Heart left ventricle (tissue), 16 donors: Measurements from ENCODE around the gene SOX18. TPM values are rescaled to one million over a fixed set of nuclear protein-coding genes. Genes with fewer than 3 reads are reported as not detected.

Source experiments
- ATAC-seq, 4 donors: fragments of 200-7000 bp; cut with Tn5 transposase; one replicate each; pipeline ENCODE4 v1.9.1; 2020 to 2022; ENCODE audit warnings: moderate library complexity in 4 of 4, mild to moderate bottlenecking in 3 of 4, moderate number of reproducible peaks in 1 of 4
- DNase-seq, 5 donors: peaks; one replicate each; pipeline ENCODE4 v3.0.0-alpha.2; 2020
- H3K27ac ChIP-seq, 12 donors: fragments of 200-600 bp; sonication (generic) in 4 of 12; one replicate each; pipeline versions ENCODE4 v1.5.0 to v1.8.0; 2016 to 2022; ENCODE audit warnings: mild to moderate bottlenecking in 2 of 12
- H3K27me3 ChIP-seq, 9 donors: fragments of 200-600 bp; sonication (generic) in 2 of 9; one replicate each; pipeline versions ENCODE4 v1.5.1 to v1.8.0; 2016 to 2022; ENCODE audit warnings: mild to moderate bottlenecking in 3 of 9
- H3K36me3 ChIP-seq, 9 donors: fragments of 200-600 bp; sonication (generic) in 2 of 9; one replicate each; pipeline versions ENCODE4 v1.5.0 to v1.8.0; 2018 to 2022; ENCODE audit warnings: mild to moderate bottlenecking in 2 of 9
- H3K4me1 ChIP-seq, 12 donors: fragments of 200-600 bp; sonication (generic) in 4 of 12; one replicate each; pipeline versions ENCODE4 v1.5.0 to v1.8.0; 2016 to 2022; ENCODE audit warnings: mild to moderate bottlenecking in 3 of 12
- H3K4me3 ChIP-seq, 12 donors: fragments of 200-600 bp; sonication (generic) in 4 of 12; one replicate each; pipeline versions ENCODE4 v1.5.0 to v1.8.0; 2017 to 2022; ENCODE audit warnings: mild to moderate bottlenecking in 9 of 12, moderate library complexity in 4 of 12
- H3K9me3 ChIP-seq, 12 donors: fragments of 200-600 bp; sonication (generic) in 4 of 12; one replicate each; pipeline versions ENCODE4 v1.5.0 to v1.8.0; 2016 to 2022; ENCODE audit warnings: mild to moderate bottlenecking in 1 of 12
- CTCF ChIP-seq, 12 donors: fragments of 200-600 bp; sonication (generic) in 4 of 12; IDR thresholded peaks; one replicate each; pipeline versions ENCODE4 v1.5.0 to v1.8.0; 2018 to 2022; ENCODE audit warnings: antibody characterized with exemption in 12 of 12, mild to moderate bottlenecking in 5 of 12
- POLR2A ChIP-seq, 2 donors: fragments of 450-650 bp; IDR thresholded peaks; one replicate each; pipeline ENCODE4 v1.6.1; 2017; ENCODE audit warnings: antibody characterized with exemption in 2 of 2, mild to moderate bottlenecking in 2 of 2, moderate library complexity in 2 of 2
- WGBS, 4 donors: extraction: QIAGEN DNeasy Blood & Tissue Kit in 2 of 4; methylation state at CpG; one replicate each; pipeline versions ENCODE4 v1.1.5 to v1.1.7; 2013 to 2018; 5-methylcytosine and 5-hydroxymethylcytosine counted together
- intact Hi-C, 10 donors: fragments of 100-400 bp; cut with DNase I; formaldehyde crosslinking; loops; one replicate each; pipeline versions ENCODE4 v1.11.1 to v1.14.2; 2022
- polyA plus RNA-seq, 2 donors: library from polyadenylated mRNA; stranded (reverse); fragments of 200-250 nt; gene quantifications; one replicate each; pipeline ENCODE4 v1.2.3, GENCODE V29; 2013
- total RNA-seq, 9 donors: library from RNA; depleted of rRNA in 2 of 9; stranded (reverse); fragments of >200 nt in 2 of 9; fragmentation: NEBNext Ultra II Directional in 3 of 9; extraction: Animal tissue kit (Norgen Biotek cat#: 25700) in 3 of 9; gene quantifications; one replicate each; pipeline versions ENCODE4 v1.1.0 to v1.2.4, GENCODE V29; 2016 to 2023
- donor health status: ischemic (EF 13 %, LVEDD 7.1; RV severe dilation, severe dysfunction).
- donor health status: healthy with polysubstance abuse.
- donor health status: DM: no; HTN: yes; CAD: no.
- donor health status: DM: no; HTN: no; CAD: no.
- donor health status: ischemic (EF 25% LVEDD 6.9; RV normal size, moderate dysfunction).
- donor health status: ischemic (EF 25% LVEDD 5.7; RV mildly dilated, moderate dysfunction).
- donor health status: healthy.
- donor health status: DM: yes; HTN: yes; CAD: no.
- donor health status: ischemic (EF 35%, LVEDD 5.7; RV mildly dilated, moderate dysfunction).
- donor health status: nonischemic (EF 11% LVEDD 7.7; RV severe dilation, severe dysfunction).
- donor health status: DM: yes; HTN: yes; CAD: no.
- donor health status: PGD.
- donor health status: ischemic (EF 29% LVEDD 5.4; RV normal size, mild dysfunction).
- donor health status: nonischemic (EF 23%, LVEDD 6.1; RV moderate dilation, normal function).

The SOX18 gene
- total and polyA plus RNA-seq, 11 donors = 23.5 to 75.9 (median 48.2) TPM

DNA sequence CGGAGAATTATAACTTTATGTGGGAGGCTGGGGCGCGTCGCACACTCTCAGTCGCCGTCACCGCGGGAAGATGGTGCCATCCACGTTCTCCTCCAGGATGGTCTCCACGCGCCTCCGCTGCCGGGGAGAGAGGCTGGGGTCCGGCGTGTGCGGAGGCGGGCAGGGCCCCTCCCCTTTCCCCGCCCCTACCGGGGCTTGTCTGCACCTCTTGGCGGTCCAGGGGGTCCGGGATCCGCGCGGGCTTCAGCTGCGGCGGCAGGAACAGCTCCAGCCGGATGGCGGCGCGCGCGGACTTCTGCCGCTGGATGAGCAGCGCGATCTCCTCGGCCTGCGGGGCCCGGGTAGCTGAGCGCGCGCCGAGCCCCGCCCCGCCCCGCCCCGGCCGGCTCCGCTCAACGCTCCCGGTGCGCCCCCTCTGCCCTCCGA is 34.0 kb upstream of the SOX18 start:
- Histone ChIP-seq H3K4me3 (peak overlapping the region; percentile 26 to 68 (median 59)), H3K9me3 (no peaks in the 10 kb centered on the region), H3K36me3 (no peaks in the 10 kb centered on the region), H3K27ac (peak overlapping the region in 1 of 12 donors; percentile 28), H3K27me3 (peaks cover 3 to 24% (median 18%) of the 10 kb centered on the region in 9 donors), H3K4me1 (peaks cover 2 to 46% (median 23%) of the 10 kb centered on the region in 12 donors)
- DNase-seq = peak; percentile 70 to 88 (median 79)
- 1 to 4% (median 1%) methylated on average over 22 to 52 of the region's 52 CpGs for WGBS, 4 donors
- TF ChIP-seq POLR2A (IDR thresholded peaks at IDR 0.05) (no peak), CTCF (IDR thresholded peaks at IDR 0.05) (peak; percentile 46 to 80 (median 68))
- ATAC-seq = peak in 3 of 4 donors; percentile 59 to 62 (median 61)
- intact Hi-C loops = loop anchor here in 7 of 10 donors (1.0 to 5.0 kb wide), 5 partner anchors 37 to 174 kb away; partner anchors contain the start of gene PCMTD2 (in 1 of the 7)

GRCh38 chr20:64082820-64083377 is 33.5 kb upstream of the SOX18 start:
- DNase-seq (no peak), ATAC-seq (no peak)
- TF ChIP-seq CTCF (IDR thresholded peaks at IDR 0.05) = no peak
- no peak for TF ChIP-seq POLR2A (IDR thresholded peaks at IDR 0.05)
- H3K27ac ChIP-seq = peak overlapping the region in 1 of 12 donors; percentile 28
- no peaks in the 10 kb centered on the region for H3K36me3 ChIP-seq
- no peaks in the 10 kb centered on the region for H3K9me3 ChIP-seq
- intact Hi-C loops = loop anchor here in 7 of 10 donors (1.0 to 5.0 kb wide), 5 partner anchors 37 to 174 kb away; partner anchors contain the start of gene PCMTD2 (in 1 of the 7)
- WGBS, 4 donors = 27 to 43% (median 31%) methylated on average over 9 to 13 of the region's 13 CpGs
- H3K4me1 ChIP-seq = peaks cover 2 to 51% (median 27%) of the 10 kb centered on the region in 12 donors
- H3K4me3 ChIP-seq = peak overlapping the region in 10 of 12 donors; percentile 35 to 68 (median 59)
- H3K27me3 ChIP-seq = peaks cover 3 to 24% (median 18%) of the 10 kb centered on the region in 9 donors

DNA sequence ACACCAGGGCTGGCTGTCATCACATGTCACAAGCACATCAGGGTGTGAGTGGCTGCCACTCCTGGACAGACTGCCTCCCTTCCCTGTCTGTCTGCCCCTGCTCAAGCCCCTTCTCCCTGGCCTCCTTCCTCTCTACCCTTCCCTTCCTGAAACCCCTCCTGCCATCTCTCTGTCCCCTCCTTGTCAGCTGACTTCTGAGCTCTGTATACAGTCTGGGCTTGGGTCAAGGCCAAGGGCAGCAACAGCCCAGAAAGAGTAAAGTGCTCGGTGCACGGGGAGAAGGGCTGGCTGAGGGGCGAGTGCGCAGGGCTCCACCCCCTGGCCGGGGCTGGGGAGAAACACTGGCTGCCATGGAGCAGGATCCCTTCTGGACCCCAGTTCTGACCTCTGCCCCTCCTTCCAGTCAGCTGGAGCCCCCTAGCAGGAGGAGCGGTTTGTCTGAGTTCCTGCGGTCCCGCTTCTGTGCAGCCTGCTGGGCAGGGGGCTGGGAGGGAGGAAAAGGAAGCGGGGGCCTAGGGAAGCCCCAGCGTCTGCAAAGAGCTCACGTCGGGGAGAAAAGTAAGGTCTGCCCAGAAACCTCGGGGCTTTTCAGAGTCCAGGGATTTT is 32.8 kb upstream of the SOX18 start:
- intact Hi-C loops = loop anchor here in 5 of 10 donors (2.0 to 5.0 kb wide), 4 partner anchors 39 to 175 kb away; partner anchors contain the start of gene PCMTD2 (in 1 of the 5)

More for the DNA sequence above, 32.8 kb upstream of the SOX18 start:
- peaks cover 3 to 24% (median 17%) of the 10 kb centered on the region in 9 donors for H3K27me3 ChIP-seq
- peak overlapping the region in 1 of 12 donors; percentile 19 for H3K4me3 ChIP-seq
- no peaks in the 10 kb centered on the region for H3K9me3 ChIP-seq
- H3K27ac ChIP-seq = no peak overlapping the region
- TF ChIP-seq CTCF (IDR thresholded peaks at IDR 0.05) (no peak), POLR2A (IDR thresholded peaks at IDR 0.05) (no peak)
- DNase-seq (no peak), ATAC-seq (no peak)
- no peaks in the 10 kb centered on the region for H3K36me3 ChIP-seq
- 16 to 26% (median 20%) methylated on average over 13 of the region's 13 CpGs for WGBS, 4 donors
- peaks cover 2 to 55% (median 29%) of the 10 kb centered on the region in 12 donors for H3K4me1 ChIP-seq
